GM19328 (cell line): ENCODE data around the gene USP12.
A peak's percentile ranks its signal among the peaks of the same experiment; 100 is the strongest.
"Not testable (repeated sequence)": the region's sequence is repeated elsewhere in the genome, so short reads cannot be mapped to it uniquely, and the experiment has no call there.

Source experiments
- ATAC-seq: cut with Tn5 transposase; IDR thresholded peaks from one replicate; pipeline ENCODE4 v1.9.1; 2021; ENCODE audit warnings: mild to moderate bottlenecking, moderate library complexity; ENCODE audit not compliant: unreplicated experiment

Gene USP12

GRCh38 chr13:27080018-27080948, 91.3 kb downstream of the USP12 start:
- ATAC-seq: no peak

DNA sequence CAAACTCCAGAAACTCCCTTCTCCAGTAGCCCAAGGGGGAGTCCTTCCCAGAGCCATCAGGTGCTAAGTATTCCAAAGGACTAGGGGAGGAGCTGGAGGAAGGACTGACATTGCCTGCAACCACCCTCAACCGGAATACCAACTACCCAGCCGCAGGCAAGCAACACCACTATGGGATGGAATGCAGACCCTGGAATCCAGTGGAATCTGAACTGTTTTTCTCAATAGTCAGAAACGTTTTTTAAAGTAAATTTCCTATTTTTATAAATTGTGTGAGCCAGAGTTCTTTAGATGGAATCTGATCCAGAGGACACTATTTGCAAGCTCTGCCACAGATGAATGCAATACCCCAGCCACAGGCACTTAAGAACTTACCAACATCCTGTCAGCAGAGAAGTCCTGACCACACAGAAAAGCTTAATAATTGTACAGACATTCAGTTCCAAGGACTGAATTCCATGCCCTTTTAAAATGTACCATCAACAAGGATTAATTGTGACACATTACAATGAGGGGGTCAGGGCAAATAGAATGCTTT, 92.1 kb downstream of the USP12 start:
- ATAC-seq: no peak

DNA sequence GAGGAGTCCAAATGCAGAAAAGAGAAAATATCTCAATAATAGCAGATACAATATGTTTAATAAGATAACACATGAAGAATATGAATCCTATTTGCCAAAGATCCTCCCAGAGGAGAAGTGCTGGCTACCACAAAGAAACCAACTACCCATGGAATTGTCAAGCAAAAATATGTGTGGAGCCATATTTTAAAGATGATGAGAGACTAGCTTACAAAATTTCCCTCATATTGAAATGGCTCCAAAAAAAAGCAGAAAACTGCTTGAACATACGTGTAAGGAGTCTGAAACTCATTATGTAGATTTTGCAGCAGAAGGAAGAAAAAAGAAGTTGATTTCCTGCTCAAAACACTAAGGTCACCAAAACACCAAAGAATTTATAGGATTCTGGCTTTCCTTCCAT, 94.2 kb downstream of the USP12 start:
- ATAC-seq: no peak

DNA sequence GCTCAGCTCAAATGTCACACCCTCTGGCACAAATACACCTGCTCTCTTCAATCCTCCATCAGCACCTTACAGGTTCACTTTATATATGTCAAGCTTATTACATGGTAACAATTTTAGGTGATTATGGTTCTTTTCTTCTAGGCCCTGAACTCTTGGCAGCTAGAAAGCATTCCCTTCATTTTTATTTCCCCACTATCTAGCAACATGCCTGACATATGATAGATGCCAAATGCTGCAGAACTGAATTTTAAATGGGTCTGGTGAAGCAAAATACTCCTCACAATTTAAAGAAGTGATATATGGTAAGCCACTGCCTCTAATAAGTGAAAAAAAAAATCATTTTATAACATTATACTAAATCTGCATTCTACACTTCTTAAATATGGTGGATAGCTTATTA, 95.2 kb downstream of the USP12 start:
- no peak for ATAC-seq

DNA sequence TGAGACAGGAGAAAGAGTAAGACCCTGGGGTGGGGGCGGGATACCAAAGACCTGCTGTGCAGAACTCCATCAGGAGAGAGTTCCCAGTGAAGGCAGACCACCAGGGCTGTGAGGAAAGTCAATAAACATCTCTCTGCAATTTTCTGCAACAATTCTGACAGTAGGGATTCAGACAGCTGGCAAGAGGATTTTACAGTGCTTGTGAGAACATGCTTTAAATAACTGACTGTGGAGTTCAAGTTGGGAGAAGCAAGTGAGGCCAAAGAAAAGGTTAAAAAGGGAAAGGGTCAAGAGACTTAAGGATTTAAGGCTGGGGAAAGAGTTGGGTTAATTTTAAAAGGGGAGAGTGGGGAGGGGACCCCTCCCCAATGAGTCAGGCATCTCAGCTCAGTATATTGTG, 98.4 kb downstream of the USP12 start:
- no peak for ATAC-seq

GRCh38 chr13:27066123-27066522, 105.5 kb downstream of the USP12 start:
- ATAC-seq: not testable (repeated sequence)

DNA sequence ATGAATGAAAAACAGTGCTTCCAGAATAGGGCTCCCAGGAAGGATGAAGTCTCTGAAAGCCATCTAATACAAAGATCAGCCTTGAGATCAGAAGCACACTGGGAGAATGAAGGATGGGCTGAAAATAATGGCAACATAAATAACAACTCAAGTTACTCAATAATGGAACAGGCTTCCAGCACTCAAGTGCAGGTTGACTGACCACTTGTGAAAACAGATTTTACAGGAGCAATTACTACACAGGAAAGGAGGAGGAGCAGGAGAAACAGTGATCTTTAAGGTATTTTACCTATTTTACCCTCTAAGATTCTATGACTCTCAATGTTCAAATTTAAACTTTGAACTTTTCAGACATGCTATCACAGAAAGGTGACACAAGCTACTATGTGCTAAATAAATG, 106.0 kb downstream of the USP12 start:
- ATAC-seq: no peak

DNA sequence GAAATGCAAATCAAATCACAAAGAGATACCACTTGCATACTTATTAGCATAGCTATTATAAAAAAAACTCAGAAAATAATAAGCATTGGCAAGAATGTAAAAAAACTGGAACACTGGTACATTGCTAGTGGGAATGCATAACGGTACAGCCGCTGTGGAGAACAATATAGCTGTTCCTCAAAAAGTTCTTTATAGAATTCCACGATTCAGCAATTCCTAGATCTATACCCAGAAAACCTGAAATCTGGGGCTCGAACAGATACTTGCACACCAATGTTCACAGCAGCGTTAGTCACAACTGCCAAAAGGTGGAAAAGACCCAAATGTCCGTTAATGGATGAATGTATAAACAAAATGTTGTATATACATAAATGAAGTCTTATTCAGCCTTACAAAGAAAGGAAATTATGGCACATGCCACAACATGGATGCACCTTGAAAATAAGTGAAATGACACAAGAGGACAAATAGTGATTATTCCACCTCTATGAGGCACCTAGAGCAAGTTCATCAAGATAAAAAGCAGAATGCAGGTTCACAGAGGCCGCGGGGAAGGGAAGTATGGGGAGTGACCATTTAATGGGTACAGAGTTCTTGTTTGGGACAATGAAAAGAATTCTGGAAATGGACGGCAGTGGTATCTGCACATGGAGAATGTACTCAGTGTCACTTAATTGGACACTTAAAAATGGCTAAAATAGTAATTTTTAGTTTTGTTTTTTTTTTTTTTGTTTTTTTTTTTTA, 107.2 kb downstream of the USP12 start:
- no peak for ATAC-seq

DNA sequence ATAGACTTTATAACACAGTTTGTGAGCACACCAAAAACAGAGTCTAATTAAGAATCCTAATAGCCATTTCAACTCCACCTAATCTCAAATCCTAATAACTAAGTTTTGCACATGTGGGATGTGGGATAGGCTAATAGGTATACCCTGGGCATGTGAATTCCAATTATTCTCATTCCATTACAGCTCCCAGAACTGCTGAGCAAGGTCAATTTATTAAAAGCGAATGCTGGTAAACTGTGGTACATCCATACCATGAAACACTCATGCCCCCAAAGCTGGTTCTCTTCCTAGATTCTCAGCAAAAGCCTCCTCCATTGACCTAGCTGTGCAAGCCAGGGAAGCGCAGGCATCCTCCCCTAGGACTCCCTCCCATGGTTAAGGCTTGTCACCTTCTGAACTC, 113.8 kb downstream of the USP12 start:
- ATAC-seq: no peak

- ATAC-seq: no peak
These were observed 116.1 kb downstream of the USP12 start for GRCh38 chr13:27055526-27055925.

DNA sequence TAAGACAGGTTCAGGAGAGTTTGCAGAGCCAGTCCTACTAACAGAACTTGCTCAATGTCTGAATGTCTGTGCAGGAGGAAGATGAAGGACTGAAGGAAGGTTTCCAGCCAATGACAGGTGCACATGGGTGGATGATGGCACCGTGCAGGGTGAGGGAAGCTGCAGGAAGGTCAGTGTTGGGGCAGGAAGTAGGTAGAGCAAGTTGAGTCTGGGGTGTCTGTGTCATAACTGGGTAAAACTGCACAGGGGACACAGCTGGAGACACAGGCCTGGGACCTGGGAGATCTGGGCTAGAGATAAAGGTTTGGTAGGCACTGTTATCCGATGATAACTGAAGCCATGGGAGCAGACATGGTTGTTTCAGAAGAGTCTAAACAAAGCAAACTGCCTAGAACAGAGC, 116.9 kb downstream of the USP12 start:
- no peak for ATAC-seq

DNA sequence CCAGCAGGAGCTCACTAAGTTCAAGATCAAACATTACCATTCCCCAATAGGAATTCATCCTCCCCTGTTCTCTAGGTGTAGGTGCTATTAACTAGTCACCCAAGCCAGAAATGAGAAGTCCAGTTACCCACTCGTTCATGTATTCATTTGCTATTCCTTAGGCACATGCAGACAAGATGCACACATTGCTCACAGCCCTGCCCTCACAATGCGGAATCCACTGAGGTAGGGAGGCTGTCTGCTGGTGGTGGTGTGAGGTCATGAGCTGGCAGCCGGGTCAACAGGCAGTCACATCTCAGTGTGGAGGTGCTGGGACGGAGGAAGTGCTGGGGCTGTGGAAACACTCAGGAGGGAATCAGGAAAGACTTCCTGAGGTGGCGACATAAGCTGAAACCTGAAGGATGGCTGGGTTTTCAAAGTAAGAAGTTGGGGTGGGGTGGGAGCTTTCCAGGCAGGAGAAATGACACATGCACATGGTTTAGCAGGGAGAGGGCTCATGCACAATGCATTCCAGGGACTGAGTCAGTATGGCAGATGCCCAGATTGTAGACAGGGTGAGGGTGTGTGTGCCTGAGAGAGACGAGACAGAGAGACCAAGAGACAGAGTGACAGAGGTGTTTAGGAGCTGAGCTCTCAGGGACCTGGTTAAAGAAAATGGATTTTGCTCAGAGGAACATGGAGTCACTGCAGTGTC, 117.6 kb downstream of the USP12 start:
- ATAC-seq: no peak

DNA sequence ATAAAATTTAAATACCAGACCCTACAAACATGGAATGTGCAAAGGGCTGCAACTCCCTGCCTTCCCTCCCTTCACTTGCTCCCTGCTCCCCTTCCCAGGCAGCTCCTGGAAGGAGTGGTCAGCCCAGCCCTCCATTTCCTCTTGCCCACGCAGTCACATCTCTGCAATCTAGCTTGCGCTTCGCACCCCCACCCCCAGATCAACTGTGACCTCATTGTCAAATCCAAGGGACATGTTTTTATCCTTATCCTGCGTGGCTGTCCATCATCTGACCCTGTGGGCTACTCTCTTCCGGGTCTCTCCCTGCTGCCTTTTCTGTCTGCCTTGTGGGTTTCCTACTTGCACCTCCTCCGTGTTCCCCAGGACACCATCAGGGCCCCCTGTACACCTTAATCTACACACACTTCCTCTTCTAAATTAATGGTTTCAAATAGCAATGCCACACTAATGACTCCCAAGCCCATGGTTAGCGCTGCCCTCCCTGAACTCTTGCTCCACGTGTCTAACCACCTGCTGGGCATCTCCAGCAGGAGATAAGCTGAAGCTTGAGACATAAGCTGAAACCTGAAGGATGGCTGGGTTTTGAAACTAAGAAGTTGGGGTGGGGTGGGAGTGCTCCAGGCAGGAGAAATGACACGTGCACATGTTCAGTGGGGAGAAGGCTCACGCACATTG, 118.3 kb downstream of the USP12 start:
- no peak for ATAC-seq

- ATAC-seq: no peak
These were observed 118.9 kb downstream of the USP12 start for GRCh38 chr13:27052551-27053208.

DNA sequence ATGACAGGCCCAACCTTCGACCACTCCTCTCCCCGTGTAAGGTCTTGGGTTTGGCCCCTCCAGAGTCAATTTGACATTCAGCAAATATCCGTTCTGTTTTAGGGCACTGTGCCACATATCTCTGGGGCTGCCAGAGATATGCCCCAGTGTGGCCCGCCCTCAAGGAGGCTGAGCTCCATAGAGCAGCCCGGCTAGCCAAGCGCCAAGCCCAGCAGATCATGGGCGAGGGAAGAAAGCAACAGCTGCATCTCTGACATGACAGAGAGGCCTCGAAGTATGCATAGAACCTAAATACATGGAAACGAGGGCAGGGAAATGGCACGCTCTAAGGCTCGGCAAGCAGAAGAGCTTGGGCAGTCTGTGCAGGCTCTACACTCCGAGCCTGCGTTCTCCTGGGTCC, 124.5 kb downstream of the USP12 start:
- no peak for ATAC-seq

- peak; percentile 73 for ATAC-seq
These were observed 126.6 kb downstream of the USP12 start for GRCh38 chr13:27044837-27045570.

DNA sequence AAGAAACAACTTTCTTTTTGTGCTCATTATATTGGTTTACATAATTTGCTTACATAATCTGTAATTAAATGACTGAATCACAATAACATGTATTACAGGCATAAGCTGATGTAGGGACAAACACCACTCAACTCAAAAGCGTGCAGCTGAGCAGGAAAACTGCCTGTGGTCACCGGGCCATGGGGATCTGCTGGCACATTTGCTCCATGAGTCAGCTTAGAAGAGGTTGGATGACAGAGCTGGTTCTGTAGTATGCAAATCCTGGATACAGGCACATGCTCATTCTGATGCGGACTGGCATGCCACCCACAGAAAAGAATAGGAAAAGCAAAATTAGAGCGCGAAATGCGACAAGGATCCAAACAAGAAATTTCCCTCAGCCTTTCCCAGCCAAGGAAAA, 128.6 kb downstream of the USP12 start:
- ATAC-seq: no peak

DNA sequence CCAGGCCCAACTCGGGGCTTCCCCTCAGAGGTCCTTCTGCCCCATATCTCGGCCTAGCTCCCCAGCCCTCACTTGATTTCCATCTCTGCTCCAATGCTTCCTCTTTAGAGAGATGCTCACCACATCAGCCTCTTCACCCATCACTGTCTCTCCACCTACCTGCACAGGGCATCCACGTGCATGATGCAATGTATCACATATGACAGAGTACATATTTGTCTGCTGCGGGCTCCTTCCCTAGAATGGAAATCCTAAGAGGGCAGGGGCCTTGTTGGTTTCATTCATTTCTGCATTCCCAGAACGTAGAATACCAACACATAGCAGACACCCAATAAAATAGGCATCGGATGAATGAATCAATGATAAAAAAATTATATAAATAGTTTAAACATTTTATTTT, 130.3 kb downstream of the USP12 start:
- ATAC-seq: no peak

GRCh38 chr13:27040826-27041108, 130.8 kb downstream of the USP12 start:
- no peak for ATAC-seq
